T-helper 1 cell treated with Interleukin-12 subunit alpha and Interleukin-12 subunit beta and Interleukin-4 antibody, amounts not matched to agents 30 μg/mL and 1 μg/mL, for 36 hours (primary cell): ENCODE data around the gene E4F1.

ENCODE experiments used
- H3K27ac Mint-ChIP-seq: one replicate; pipeline ENCODE4 v1.8.0; 2021; ENCODE audit warnings: mild to moderate bottlenecking, mixed read lengths
- H3K27me3 Mint-ChIP-seq: one replicate; pipeline ENCODE4 v1.8.0; 2021; ENCODE audit warnings: low read depth, mixed read lengths
- H3K36me3 Mint-ChIP-seq: one replicate; pipeline ENCODE4 v1.8.0; 2021; ENCODE audit warnings: low read depth, mixed read lengths
- H3K4me1 Mint-ChIP-seq: one replicate; pipeline ENCODE4 v1.8.0; 2021; ENCODE audit warnings: low read depth, mixed read lengths
- H3K4me3 Mint-ChIP-seq: one replicate; pipeline ENCODE4 v1.8.0; 2021; ENCODE audit warnings: mild to moderate bottlenecking, moderate library complexity, mixed read lengths
- H3K9me3 Mint-ChIP-seq: one replicate; pipeline ENCODE4 v1.8.0; 2021; ENCODE audit warnings: mixed read lengths

The E4F1 gene

DNA sequence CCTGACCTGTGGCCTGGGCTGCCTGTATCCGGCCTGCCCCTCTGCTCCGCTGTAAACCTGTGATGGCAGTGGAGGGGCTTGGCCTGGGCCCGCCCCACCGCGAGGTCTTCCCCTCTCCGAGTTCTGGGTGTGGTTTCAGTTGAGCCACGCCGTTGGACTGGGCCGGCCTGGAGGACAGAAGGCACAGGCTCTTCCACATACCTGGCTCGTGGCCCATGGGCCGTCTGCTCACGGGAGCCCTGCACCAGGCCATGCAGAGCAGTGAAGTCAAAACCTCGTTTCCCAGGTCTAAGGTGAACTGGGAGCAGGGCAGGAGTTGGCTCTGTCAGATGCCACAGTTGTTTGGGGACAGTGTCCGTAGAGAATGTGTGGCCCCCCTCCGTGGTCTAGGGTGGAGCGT lies 50.1 kb downstream of the E4F1 start:
- Mint-ChIP-seq H3K4me1 (peaks cover 4% of the 10 kb centered on the region), H3K9me3 (no peaks in the 10 kb centered on the region), H3K36me3 (no peaks in the 10 kb centered on the region), H3K27ac (no peak overlapping the region), H3K4me3 (no peak overlapping the region), H3K27me3 (no peaks in the 10 kb centered on the region)

GRCh38 chr16:2273931-2274330 lies 50.5 kb downstream of the E4F1 start:
- Mint-ChIP-seq H3K4me1 (peaks cover 4% of the 10 kb centered on the region), H3K36me3 (no peaks in the 10 kb centered on the region), H3K27ac (no peak overlapping the region), H3K9me3 (no peaks in the 10 kb centered on the region), H3K27me3 (no peaks in the 10 kb centered on the region), H3K4me3 (no peak overlapping the region)

DNA sequence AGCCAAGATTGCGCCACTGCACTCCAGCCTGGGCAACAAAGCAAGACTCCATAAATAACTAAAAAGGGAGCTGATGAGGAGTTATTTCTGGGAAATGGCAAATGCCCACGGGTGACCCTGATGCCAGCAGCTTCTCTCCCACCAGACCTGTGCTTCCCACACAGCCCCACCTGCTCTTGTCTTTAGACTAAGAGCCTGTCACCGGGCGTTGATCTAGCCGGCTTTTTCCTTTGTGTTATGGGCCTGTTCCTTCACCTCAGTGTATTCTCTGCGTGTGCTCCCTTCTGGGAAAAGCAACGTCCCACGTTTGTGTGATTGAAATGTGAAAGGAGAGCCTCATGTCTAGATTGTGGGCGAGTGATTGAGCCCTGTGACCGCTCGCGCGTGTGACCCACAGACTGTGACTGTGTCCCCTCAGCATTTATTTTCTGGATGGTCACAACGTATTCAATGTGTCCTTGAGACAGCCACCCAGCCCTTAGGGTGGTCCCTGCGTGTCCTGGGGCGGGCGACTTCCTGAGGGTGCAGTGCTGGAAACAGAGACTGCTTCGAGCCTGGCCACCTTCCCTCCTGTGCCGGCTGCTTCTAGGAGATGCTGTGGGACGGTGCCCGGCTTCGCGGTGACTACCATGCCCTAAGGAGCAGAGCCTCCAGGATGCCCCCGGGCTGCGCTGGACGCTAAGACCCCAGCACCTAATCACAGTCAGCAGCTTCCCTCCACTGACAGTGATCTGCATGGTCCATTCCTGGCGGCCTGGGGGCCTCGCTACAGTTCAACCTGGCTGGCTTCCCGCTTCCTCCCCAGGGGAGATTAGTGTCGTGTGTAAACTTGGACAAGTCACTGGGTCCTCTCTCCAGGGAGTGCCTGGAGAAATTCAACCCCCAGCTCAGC lies 52.3 kb downstream of the E4F1 start:
- Mint-ChIP-seq H3K9me3 (no peaks in the 10 kb centered on the region), H3K27me3 (no peaks in the 10 kb centered on the region)

DNA sequence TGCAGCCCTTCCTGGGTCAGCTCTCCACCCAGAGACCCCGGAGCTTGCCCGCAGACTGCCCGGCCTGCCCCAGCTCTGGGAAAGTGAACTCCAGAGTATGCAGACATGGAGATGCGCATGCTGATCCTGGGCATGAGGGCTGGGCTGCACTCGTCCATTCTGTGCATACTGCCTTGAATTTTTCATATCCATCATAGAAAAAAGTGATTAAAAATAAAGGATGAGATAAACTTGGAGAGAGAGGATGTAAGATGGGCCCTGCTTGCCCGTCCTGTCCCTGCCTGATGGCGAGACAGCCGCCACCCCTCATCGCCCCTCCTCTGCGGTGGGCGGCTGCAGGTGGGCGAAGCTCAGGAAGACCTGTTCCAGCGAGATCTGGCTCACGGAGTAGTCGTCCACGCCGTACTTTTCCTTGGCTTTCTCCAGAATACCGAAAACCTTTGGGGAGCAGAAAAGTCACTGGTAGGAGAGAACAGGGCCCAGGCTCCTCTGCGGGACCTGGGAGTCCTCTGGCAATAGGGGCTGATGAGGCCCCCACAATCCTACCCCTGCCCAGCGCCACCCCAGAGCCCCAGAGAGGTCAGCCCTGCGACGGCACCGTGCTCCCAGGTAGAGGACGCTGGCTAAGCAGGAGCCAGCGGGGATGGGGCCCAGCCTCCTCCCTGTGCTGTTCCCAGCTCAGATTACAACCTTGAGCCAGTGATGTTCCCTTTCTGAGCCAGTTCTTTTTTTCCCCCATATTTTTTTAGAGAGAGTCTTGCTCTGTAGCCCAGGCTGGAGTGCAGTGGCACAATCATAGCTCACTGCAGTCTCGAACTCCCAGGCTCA lies 53.2 kb downstream of the E4F1 start:
- Mint-ChIP-seq H3K4me1 (no peaks in the 10 kb centered on the region), H3K27ac (no peak overlapping the region), H3K36me3 (no peaks in the 10 kb centered on the region), H3K27me3 (no peaks in the 10 kb centered on the region), H3K4me3 (no peak overlapping the region), H3K9me3 (no peaks in the 10 kb centered on the region)

More for the DNA sequence above, 52.3 kb downstream of the E4F1 start:
- Mint-ChIP-seq H3K4me3 (no peak overlapping the region), H3K4me1 (no peaks in the 10 kb centered on the region), H3K27ac (no peak overlapping the region), H3K36me3 (no peaks in the 10 kb centered on the region)

DNA sequence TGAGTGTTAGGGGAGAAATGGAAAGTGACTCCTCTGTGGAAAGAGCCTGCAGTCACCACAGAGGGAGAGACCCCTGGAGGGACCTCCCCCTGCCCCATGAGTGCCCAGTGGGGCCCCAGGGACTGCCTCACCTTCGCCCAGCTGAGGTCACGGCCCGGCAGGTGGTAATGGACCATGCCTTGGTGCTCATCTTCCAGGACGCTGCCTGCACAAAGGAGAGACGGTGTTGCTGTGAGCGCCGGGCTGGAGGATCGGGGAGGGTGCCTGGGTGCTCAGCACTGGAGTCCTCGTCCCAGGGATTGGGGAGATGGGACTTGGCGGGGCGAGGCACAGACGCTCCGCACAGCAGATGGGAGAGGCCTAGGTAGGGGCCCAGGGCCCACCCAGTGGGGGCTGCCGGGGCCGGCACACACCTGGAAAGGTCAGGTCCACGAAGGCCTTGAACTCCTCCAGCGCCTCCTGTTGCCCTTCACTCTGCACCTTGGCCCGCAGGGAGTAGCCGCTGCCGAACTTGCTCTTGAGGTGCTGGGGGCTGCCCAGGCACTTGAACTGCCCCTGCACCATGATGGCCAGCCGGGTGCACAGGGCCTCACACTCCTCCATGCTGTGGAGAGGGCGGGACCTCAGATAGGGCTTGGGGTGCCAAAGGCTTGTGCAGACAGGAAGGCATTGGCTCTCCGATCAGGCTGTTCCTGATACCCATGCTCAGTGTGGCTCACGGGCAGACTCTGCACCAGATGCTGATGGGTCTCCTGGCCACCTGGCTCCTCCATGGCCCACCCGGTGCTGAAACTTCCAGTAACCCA lies 54.3 kb downstream of the E4F1 start:
- Mint-ChIP-seq H3K4me1 (no peaks in the 10 kb centered on the region), H3K9me3 (no peaks in the 10 kb centered on the region)

DNA sequence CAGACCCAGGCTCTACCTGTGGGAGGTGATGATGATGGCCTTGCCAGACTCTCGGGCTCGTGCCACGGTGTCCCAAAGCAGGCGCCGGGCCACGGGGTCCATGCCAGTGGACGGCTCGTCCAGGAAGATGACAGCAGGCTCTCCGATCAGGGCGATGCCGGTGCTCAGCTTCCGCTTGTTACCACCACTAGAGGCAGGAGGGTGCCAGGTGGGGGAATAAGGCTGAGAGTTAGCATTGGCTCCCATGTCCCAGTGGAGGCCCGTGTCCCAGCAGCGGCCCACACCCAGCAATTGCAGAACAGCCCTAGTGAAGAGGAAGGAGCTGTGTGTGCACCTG lies 54.8 kb downstream of the E4F1 start:
- no peak overlapping the region for H3K27ac Mint-ChIP-seq
- H3K4me1 Mint-ChIP-seq, result no peaks in the 10 kb centered on the region
- no peaks in the 10 kb centered on the region for H3K36me3 Mint-ChIP-seq
- no peaks in the 10 kb centered on the region for H3K27me3 Mint-ChIP-seq
- H3K9me3 Mint-ChIP-seq, result no peaks in the 10 kb centered on the region
- H3K4me3 Mint-ChIP-seq, result no peak overlapping the region

More for the DNA sequence above, 54.3 kb downstream of the E4F1 start:
- Mint-ChIP-seq H3K4me3 (no peak overlapping the region), H3K36me3 (no peaks in the 10 kb centered on the region), H3K27me3 (no peaks in the 10 kb centered on the region), H3K27ac (no peak overlapping the region)

- Mint-ChIP-seq H3K9me3 (no peaks in the 10 kb centered on the region), H3K4me1 (no peaks in the 10 kb centered on the region), H3K27ac (no peak overlapping the region), H3K27me3 (no peaks in the 10 kb centered on the region), H3K4me3 (no peak overlapping the region), H3K36me3 (no peaks in the 10 kb centered on the region)
Measured at GRCh38 chr16:2278956-2279800, 55.8 kb downstream of the E4F1 start.

- Mint-ChIP-seq H3K27me3 (no peaks in the 10 kb centered on the region), H3K36me3 (no peaks in the 10 kb centered on the region), H3K4me1 (no peaks in the 10 kb centered on the region), H3K27ac (no peak overlapping the region), H3K9me3 (no peaks in the 10 kb centered on the region), H3K4me3 (no peak overlapping the region)
Measured at GRCh38 chr16:2280461-2280860, 57.1 kb downstream of the E4F1 start.

DNA sequence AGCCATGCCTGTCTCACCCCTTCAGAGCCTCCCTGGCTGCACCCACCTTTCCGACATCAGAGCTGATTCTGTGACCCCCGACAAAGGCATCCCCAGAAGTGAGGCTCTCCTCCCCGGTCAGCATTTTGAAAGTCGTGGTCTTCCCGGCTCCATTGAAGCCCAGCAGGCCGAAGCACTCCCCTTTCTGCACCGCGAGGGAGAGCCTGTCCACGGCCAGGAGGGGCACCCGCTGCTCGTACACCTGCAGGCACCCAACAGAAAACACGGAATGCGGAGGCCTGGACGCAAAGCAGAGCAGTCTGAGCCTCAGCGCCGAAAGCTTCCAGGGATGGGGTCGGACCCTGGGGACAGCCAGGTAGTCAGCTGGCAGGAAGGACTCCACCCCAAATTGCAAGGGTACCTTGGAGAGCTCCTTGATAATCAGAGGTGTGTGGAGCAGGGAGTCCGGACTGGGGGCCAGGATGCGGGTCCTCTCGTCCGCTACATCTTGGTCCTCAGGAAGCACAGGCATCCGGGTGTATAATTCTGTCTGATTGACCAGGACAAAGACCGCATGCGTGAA lies 57.7 kb downstream of the E4F1 start:
- Mint-ChIP-seq H3K27me3 (no peaks in the 10 kb centered on the region), H3K27ac (no peak overlapping the region), H3K4me3 (no peak overlapping the region), H3K4me1 (no peaks in the 10 kb centered on the region), H3K9me3 (no peaks in the 10 kb centered on the region), H3K36me3 (no peaks in the 10 kb centered on the region)

DNA sequence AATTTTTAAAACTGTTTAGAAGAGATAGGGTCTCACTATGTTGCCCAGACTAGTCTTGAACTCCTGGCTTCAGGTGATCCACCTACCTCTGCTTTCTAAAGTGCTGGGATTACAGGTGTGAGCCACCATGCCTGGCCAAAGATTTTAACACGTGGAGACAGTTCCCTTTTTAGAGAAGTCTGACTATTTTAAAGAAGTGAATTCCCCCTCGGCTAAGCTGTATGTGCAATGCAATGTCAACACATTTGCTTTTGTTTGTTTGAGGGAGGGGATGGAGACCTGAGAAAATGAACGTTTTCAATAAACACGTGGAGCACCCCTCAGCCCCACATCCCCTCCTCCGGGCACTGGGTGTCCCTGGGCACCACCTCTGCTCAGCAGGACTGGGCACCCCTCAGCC lies 58.9 kb downstream of the E4F1 start:
- Mint-ChIP-seq H3K36me3 (no peaks in the 10 kb centered on the region), H3K27me3 (no peaks in the 10 kb centered on the region), H3K4me1 (no peaks in the 10 kb centered on the region), H3K27ac (no peak overlapping the region), H3K4me3 (no peak overlapping the region), H3K9me3 (no peaks in the 10 kb centered on the region)

- H3K4me3 Mint-ChIP-seq, result no peak overlapping the region
- no peaks in the 10 kb centered on the region for H3K9me3 Mint-ChIP-seq
- no peaks in the 10 kb centered on the region for H3K27me3 Mint-ChIP-seq
- H3K27ac Mint-ChIP-seq, result no peak overlapping the region
- H3K36me3 Mint-ChIP-seq, result no peaks in the 10 kb centered on the region
- H3K4me1 Mint-ChIP-seq, result no peaks in the 10 kb centered on the region
Measured at GRCh38 chr16:2282866-2283555, 59.6 kb downstream of the E4F1 start.

DNA sequence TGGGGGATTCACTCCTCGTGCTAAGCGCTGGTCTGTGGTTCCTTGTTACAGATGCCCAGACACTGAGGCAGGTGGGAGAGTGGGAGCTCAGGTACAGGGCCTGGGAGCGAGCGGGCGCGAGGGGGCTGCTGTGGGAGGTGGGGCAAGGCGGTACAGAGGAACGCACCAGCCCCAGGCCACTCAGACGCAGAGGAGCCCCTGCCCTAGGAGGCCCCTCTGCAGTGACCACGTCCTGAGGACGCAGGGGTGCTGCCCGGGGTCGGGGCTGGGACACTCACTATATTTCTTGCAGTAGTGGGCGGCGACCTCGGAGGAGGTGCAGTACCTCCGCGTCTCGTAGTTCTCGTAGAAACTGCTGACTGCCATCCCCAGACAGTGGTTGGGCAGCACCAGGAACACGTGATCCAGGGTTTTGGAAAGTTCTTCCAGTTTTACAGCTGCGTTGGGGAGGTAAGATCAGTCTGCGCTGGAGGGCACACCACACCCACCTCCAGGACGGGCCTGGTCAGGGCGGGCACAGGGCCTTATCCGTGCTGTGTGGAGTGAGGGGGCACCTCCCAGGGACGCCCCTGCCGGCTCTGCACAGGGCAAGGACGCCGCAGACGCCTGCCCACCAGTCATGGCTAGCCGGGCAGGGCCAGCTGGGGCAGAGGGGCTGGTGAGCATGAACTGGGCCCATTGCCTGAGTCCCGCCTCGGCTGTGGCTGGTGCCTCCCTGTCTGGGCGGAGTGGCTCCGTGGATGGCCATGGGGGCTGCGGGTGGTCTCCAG lies 60.8 kb downstream of the E4F1 start:
- H3K9me3 Mint-ChIP-seq, result no peaks in the 10 kb centered on the region
- no peak overlapping the region for H3K27ac Mint-ChIP-seq
- no peaks in the 10 kb centered on the region for H3K27me3 Mint-ChIP-seq
- H3K36me3 Mint-ChIP-seq, result no peaks in the 10 kb centered on the region
- H3K4me1 Mint-ChIP-seq, result no peaks in the 10 kb centered on the region
- no peak overlapping the region for H3K4me3 Mint-ChIP-seq
